ENCODE data around the gene RHOF.

Gene RHOF, protein sequence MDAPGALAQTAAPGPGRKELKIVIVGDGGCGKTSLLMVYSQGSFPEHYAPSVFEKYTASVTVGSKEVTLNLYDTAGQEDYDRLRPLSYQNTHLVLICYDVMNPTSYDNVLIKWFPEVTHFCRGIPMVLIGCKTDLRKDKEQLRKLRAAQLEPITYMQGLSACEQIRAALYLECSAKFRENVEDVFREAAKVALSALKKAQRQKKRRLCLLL

DNA sequence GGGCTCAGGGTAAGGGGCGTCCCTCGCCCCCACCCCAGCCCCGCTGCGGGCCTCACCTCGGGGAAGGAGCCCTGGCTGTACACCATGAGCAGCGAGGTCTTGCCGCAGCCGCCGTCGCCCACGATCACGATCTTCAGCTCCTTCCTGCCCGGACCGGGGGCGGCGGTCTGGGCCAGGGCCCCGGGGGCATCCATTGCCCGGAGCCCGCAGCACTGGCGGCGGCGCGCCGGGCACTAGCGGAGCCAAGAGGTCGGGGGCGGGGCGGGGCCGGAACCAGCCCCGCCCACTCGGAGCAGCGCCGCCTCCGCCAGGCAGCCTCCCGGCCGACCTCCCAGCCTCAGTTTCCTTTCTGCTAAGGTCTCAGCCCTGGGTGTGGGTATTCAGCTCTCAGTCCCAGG lies at the start of gene RHOF:
RHOF (minus strand) TSS at position 249 of the 398 bp plus-strand sequence; CDS start at position 194, 55 bp downstream.
- TF ChIP-seq POLR2A (IDR thresholded peaks at IDR 0.05; ENCODE audit: low read depth, low read length) = no peak
- FAIRE-seq = no peak
- no peak for DNase-seq (ENCODE audit: insufficient read length, low spot score)

DNA sequence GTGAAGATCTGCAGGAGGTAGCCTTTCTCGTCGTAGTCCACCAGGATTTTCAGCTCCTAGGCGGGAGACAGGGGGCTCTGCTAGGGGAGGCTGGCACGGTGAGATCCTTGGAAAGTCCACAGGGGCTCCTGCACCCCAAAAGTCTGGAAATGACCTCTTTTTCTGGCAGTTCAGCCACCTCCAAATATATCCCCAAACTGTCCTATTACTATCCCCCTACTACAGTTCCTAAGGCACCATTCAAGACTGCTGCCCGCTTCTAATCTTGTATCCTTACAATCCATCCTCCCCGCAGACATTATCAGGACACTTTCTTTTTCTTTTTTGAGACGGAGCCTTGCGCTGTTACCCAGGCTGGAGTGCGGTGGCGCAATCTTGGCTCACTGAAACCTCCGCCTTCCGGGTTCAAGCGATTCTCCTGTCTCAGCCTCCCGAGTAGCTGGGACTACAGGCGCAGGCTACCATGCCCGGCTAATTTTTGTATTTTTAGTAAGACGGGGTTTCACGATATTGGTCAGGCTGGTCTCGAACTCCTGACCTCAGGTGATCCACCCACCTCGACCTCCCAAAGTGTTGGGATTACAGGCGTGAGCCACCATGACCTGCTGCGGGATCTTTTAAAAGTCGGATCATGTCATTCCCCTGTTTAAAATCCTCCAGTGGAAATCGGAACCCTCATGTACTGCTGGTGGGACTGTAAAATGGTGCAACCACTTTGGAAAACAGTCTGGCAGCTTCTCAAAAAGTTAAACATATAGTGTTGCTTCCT lies 46.7 kb upstream of the RHOF start:
- TF ChIP-seq POLR2A (IDR thresholded peaks at IDR 0.05; ENCODE audit: low read depth, low read length) = no peak
- DNase-seq (ENCODE audit: insufficient read length, low spot score) = no peak
- FAIRE-seq = no peak

DNA sequence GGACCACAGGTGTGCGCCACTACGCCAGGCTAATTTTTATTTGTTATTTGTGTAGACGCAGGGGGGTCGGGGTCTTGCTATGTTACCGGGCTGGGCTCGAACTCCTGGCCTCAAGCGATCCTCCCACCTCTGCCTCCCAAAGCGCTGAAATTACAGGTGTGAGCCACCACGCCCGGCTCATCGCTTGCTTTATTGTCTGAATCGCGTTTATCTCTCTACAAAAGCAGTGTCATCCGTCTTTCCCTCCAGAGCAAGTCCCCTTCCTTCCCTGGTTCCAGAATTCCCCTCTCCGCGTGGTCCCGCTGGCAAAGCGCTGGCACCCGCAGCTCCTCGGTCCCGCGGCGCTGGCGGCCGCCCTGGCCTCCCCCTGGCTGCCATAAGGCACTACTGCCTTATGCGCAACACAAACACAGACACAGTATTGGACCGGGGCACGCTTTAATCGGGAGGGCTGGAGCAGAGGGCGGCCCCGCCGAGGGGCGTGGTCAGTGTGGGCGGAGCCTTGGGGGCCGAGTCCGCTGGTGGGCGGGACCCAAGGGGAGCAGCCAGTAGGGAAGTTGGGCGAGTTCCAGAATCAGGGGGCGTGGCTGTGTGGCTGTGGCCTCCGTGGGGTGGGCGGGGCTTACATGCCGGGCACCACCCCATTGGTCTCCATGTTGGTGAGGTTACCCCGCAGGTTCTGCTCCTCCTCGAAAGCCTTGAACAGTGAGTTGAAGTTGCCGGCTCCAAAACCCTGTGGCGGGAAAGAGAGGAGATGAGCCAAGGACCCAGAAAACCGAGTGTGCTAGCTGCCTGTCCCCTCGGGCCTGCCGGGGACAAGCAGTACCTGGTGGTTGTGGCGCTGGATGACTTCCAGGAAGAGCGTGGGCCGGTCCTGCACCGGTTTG lies 45.9 kb upstream of the RHOF start:
- DNase-seq (ENCODE audit: insufficient read length, low spot score) = peak; percentile 95
- TF ChIP-seq POLR2A (IDR thresholded peaks at IDR 0.05; ENCODE audit: low read depth, low read length) = peak; percentile 41
- peak; percentile 93 for FAIRE-seq

DNA sequence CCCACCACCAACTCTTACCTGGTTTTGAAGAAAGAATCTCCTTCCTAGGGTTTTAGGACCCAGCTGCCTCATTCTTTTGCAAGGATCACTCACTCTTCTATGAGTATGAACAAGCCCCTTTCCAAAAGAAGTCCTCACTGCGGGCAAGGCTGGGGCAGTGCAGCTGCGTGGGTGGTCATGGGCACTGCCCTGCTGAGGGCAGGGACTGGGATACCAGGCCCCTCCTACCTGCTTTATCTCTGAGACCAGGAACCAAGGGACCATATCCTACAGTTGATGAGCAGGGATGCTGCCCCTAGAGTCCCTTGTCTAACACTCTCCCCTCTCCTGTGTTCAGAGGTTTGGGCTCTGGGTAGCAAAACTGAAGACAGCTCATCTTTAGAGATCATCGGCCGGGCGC lies 44.6 kb upstream of the RHOF start:
- no peak for FAIRE-seq

DNA sequence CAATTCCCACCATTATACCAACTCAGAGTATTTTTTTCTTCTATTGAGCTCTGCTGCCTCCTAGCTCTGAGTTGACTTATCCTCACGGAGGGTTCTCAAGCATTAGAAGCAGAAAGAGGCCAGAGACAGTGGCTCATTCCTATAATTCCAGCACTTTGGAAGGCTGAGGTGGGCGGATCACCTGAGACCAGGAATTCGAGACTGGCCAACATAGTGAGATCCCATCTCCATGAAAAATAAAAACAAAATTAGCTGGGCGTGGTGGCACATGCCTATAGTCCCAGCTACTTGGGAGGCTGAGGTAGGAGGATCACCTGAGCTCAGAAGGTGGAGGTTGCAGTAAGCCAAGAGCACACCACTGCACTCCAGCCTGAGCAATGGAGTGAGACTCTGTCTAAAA lies 44.2 kb upstream of the RHOF start:
- TF ChIP-seq POLR2A (IDR thresholded peaks at IDR 0.05; ENCODE audit: low read depth, low read length) = no peak
- DNase-seq (ENCODE audit: insufficient read length, low spot score) (no peak), FAIRE-seq (no peak)

More for the DNA sequence above, 44.6 kb upstream of the RHOF start:
- no peak for DNase-seq (ENCODE audit: insufficient read length, low spot score)
- no peak for TF ChIP-seq POLR2A (IDR thresholded peaks at IDR 0.05; ENCODE audit: low read depth, low read length)

DNA sequence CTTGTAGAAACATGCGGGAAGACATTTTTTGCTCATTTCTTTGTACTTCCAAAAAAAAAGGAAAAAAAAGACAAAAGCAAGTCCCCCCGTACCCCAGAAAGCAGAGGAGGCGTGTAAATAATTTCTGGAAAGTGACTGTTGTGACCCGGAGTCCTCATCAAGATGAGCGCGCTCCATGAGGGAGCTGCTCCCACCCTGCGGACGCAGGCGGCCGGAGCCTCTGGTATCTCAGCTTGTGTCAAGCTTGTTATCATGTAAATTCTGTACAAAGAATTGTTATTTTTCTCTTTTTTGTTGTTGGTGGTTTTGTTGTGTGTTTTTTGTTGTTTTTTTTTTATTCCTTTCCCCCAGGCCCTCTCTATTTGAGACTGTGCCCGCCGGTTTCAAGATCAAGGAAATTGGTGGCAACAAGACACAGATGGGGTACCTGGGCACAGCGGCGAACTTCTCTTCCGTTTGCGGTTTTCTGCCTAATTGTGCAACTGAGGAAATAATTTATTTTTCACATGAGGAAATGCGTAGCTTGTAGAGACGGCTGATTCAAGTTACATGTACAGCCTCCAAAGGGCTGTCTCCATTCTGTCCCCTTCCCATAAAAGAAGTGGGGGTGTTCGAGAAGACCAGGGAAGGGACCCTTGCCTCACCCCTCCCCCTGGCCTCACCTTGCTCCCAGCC lies 38.2 kb upstream of the RHOF start:
- TF ChIP-seq POLR2A (IDR thresholded peaks at IDR 0.05; ENCODE audit: low read depth, low read length) = no peak
- FAIRE-seq (no peak), DNase-seq (ENCODE audit: insufficient read length, low spot score) (no peak)

DNA sequence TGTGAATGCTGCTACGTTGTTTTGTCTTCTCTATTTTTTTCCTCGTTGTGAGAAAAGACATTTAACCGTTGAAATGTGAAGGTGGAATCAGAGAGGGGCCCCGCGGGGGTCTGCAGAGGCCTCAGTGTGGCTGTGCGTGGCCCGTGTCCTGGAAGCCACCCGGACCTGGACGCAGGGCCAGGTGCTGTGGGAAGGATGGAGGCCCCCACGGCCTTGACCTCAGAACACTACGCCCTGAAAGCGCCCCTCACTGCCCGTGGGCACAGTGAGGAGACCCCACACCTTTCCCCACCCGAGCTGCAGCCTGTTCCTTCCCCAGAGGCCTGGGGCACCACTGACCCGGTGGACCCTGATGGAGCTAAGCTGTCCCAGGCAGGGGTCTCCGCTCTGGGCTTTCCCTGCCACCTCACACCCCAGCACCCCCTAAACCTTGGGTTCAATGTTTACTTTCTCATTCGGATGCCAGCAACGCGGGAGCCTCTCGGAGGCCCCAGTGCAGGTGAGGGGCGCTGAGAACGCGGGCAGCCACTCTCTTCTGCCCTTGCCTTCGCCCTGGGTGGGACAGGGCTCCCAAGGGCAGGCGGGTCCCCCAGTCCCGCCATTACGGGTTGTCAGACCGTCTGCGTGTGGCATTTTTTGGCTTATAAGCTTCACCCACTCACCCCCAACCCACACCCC lies 37.2 kb upstream of the RHOF start:
- no peak for FAIRE-seq
- TF ChIP-seq POLR2A (IDR thresholded peaks at IDR 0.05; ENCODE audit: low read depth, low read length) = no peak

DNA sequence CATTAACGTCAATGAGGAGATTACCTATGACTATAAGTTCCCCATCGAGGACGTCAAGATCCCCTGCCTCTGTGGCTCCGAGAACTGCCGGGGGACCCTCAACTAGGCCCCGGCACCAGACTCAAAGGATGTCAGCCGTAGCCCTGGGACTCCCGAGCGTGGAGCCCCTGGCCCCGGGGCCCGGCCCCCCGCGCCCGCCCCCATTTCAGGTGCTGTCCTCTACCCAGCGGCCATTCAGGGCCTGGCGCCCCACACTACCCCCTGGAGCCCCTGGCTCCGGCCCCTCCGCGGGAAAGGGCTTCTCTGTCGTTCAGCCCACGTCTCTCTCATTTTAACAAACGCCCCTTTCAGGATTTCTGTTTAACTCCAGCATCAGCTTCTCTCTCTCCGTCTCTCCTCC lies 36.6 kb upstream of the RHOF start:
- TF ChIP-seq POLR2A (IDR thresholded peaks at IDR 0.05; ENCODE audit: low read depth, low read length) = no peak
- DNase-seq (ENCODE audit: insufficient read length, low spot score) (no peak), FAIRE-seq (no peak)

More for the DNA sequence above, 37.2 kb upstream of the RHOF start:
- DNase-seq (ENCODE audit: insufficient read length, low spot score) = no peak

DNA sequence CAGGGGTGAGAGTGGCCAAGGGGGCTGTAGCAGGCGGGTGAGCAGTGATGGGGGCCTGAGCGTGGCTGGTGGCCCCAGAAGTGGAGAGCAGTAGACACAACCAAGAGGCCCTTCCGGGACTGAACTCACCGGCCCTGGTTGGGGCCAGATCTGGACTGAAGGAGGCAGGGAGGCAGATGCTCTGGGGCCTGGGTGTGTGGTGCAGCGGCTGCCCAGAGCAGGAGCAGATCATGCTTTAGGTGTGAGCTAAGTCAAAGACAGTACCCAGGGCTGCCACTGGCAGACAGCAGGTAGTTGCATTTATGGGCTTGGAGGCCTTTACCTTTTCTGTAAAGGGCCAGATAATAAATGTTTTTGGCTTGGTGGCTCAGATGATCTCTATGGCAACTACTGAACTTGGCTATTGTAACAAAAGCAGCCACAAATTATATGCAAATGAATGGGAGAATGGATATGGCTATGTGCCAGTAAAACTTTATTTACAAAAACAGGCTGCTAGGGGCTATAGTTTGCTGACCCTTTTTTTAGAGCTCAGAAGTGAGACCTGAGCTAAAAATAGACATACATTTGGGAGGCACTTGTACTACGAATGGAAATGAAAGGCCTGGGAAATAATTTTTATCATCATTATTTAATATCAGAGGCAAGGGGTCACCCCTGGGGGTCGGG lies 35.9 kb upstream of the RHOF start:
- FAIRE-seq (no peak), DNase-seq (ENCODE audit: insufficient read length, low spot score) (no peak)
- no peak for TF ChIP-seq POLR2A (IDR thresholded peaks at IDR 0.05; ENCODE audit: low read depth, low read length)

DNA sequence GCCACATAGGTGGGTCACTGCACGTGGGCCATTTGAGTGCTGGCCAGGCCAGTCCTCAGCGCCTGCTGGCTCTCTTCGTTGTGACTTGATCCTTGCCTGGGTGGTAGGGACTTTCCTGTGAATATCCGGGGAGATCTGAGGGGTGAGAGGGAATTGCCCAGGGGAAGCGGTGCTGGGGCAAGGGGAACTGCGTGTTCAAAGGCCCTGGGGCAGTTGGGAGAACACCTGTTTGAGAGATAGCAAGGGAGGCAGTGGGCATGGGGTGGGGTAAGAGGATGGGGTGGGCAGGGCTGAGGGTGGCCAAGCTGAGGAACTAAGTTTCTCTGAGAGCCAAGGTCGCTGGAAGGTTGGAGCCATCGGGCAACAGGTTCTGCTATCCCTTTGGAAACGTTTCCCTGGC lies 35.3 kb upstream of the RHOF start:
- DNase-seq (ENCODE audit: insufficient read length, low spot score) (no peak), FAIRE-seq (no peak)
- TF ChIP-seq POLR2A (IDR thresholded peaks at IDR 0.05; ENCODE audit: low read depth, low read length) = no peak

DNA sequence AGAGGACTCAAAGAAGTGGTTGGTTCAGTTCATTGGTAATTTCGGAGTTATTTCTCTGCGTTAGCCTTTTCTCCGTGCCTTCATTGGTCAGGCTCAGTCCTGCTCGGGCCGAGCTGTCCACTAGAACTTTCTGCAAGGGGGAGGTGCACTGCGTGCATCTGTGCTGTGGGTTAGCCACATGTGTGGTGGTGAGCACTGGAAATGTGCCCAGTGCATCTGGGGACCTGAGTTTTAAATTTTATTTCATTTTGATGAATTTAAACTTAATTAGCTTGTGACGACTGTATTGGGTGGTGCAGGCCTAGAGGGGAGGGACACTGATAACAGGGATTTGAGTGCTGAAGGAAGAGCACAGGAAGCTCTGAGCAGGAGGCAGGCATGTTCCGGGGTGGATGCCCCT lies 34.8 kb upstream of the RHOF start:
- no peak for TF ChIP-seq POLR2A (IDR thresholded peaks at IDR 0.05; ENCODE audit: low read depth, low read length)
- no peak for DNase-seq (ENCODE audit: insufficient read length, low spot score)
- FAIRE-seq = no peak

DNA sequence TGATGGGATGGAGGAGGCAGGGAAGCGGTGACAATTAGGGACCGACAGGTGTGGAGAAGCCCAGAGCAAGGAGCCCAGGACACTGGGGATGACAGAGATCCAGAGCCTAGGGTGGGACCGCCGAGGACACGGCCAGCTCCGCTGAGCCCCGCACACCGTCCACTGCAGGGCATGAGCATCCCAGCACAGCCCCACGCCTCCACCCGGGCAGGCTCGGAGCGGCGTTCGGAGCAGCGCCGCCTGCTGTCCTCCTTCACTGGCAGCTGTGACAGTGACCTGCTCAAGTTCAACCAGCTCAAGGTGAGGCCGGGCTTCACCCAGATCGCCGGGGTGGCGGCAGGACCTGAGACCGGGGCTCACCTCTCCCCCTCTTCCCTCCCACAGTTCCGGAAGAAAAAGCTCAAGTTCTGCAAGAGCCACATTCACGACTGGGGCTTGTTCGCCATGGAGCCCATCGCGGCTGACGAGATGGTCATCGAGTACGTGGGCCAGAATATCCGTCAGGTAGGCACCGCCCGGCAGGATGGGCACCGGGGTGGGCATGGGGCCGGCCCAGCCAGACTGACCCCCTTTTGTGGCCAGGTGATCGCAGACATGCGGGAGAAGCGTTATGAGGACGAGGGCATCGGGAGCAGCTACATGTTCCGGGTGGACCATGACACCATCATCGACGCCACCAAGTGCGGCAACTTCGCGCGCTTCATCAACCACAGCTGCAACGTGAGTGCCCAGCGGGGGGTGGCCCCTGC lies 34.0 kb upstream of the RHOF start:
- no peak for FAIRE-seq
- DNase-seq (ENCODE audit: insufficient read length, low spot score) = no peak
- TF ChIP-seq POLR2A (IDR thresholded peaks at IDR 0.05; ENCODE audit: low read depth, low read length) = no peak

All from H54 (cell line).